ENCODE measurements around the gene CCDC146.

Gene CCDC146

DNA sequence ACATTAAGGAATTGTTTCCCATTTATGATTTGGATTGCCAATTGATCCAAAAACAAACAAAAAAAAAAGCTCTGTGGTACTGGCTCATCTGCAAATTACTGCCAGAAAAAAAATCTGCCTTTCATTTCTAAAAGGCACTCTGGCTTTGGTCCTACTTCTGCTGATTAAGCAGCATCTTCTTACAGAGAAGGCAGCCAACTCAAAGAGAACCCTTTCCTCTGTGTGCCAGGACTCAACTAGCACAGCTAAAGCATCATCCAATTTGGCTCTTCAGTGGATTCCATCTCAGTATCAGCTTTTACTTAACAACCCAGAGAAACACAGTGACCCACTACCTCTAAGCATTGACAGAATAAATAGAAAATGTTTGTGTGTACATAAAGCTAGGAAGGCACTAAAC is 213.2 kb downstream of the CCDC146 start:
- DNase-seq = no peak

DNA sequence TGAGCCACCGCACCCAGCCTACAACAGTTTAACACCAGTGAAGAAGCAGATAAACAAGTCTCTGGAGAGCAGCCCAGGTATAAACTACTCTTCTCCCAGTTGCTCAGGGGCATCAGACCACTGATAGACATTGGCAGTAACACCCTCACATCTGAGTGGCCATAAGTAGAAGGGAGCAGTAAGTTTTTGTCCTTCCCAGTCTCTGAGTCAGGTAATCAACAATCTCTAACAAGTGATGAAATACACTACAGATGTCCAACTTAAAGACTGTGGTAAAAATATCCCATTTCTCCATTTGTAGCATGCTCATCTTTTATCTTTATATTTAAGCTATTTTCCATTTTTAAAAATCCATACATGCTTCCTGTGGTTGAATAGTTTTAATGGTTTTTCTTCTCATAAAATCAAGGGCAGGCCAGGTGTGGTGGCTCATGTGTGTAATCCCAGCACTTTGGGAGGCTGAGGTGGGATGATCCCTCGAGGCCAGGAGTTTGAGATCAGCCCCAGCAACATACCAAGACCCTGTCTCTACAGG is 215.1 kb downstream of the CCDC146 start:
- DNase-seq = no peak

DNA sequence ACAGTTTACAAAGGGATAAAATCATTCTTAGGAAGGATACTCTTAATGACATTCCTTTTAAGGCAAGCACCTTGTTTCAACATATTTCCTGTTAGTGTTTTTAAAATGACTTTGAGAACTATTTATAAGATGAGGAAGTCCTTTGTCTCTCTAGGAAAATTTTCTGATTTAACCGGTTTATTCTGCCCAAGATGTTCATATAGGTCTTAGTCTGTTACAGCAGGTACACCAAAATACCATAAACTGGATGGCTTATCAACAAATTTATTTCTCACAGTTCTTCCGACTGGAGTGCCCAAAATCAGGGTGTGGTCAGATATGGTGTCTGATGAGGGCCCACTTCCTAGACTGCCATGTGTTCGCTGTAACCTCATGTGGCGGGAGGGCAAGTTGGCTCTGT is 215.8 kb downstream of the CCDC146 start:
- peak; percentile 63 for DNase-seq

DNA sequence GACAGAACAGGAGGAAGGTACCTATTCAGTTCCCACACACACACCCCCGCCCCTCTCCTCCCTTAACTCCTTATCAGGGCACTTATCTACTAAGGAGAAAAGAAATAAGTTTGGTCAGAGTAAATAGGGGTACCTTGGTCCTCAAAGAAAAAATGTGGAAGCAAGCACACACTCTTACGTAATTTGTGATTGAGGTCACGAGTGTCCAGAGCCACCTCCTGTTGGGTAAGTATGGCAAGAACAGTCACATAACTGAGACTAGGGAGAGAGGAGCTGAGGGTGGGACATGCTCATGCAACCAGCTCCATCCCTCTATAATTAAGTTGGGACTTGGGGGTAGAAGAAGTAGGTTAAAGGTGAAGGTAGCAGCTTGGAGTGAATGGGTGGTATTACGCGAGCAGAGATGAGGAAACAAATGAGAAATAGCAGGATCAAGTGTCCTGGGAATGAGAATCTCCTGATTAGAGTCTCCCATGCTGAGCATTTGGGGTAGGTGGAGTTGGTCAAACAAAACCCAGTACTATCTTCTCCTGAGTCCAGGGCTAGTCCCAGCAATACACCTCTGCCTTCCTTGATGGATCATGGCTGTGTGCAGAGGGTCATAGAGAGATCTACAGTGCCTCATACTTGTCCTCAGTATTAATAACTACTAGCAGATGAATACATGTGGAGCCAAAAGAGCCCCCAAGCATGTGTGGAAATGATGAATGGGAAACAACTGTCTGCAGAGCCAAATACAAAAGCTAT is 216.6 kb downstream of the CCDC146 start:
- peak; percentile 52 for DNase-seq

DNA sequence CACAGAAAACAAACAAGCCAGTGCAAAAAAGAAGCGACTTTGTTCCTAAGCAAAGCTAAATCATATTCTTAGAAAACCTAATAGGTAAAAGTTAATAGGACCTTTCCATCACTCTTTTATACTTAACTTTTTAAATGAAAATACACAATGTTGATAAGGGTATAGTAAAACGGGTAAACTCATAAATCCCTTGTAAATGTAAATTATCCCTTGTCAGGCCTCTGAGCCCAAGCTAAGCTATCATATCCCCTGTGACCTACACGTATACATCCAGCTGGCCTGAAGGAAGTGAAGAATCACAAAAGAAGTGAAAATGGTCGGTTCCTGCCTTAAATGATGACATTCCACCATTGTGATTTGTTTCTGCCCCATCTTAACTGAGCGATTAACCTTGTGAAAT is 217.3 kb downstream of the CCDC146 start:
- no peak for DNase-seq
